Ascending aorta (tissue), 2 donors: ENCODE results near the gene WBP4. TPM values are rescaled to one million over a fixed set of nuclear protein-coding genes. Genes with fewer than 3 reads are reported as not detected.
"Not testable (repeated sequence)": the region's sequence is repeated elsewhere in the genome, so short reads cannot be mapped to it uniquely, and the experiment has no call there.

Experiments
- DNase-seq, 2 donors: peaks; one replicate each; pipeline ENCODE4 v3.0.0-alpha.2; 2019; ENCODE audit warnings: low spot score in 2 of 2
- H3K27ac ChIP-seq, 2 donors: fragments of 200-600 bp; sonication (generic); one replicate each; pipeline ENCODE4 v1.5.1; 2016 to 2017; ENCODE audit warnings: mild to moderate bottlenecking in 1 of 2
- H3K27me3 ChIP-seq: fragments of 200-600 bp; sonication (generic); one replicate; pipeline ENCODE4 v1.5.1; 2017
- H3K36me3 ChIP-seq, 2 donors: fragments of 200-600 bp; sonication (generic); one replicate each; pipeline ENCODE4 v1.5.1; 2016
- H3K4me1 ChIP-seq, 2 donors: fragments of 200-600 bp; sonication (generic); one replicate each; pipeline ENCODE4 v1.5.1; 2016 to 2017; ENCODE audit warnings: mild to moderate bottlenecking in 1 of 2
- H3K4me3 ChIP-seq, 2 donors: fragments of 200-600 bp; sonication (generic); one replicate each; pipeline ENCODE4 v1.5.1; 2016 to 2017; ENCODE audit warnings: mild to moderate bottlenecking in 1 of 2
- H3K9me3 ChIP-seq, 2 donors: fragments of 200-600 bp; sonication (generic); one replicate each; pipeline ENCODE4 v1.5.1; 2016
- intact Hi-C: fragments of 100-400 bp; cut with DNase I; formaldehyde crosslinking; loops from one replicate; pipeline ENCODE4 v1.15.1; 2023
- total RNA-seq: library from RNA; depleted of rRNA; stranded (reverse); fragments of >200 nt; gene quantifications from one replicate; pipeline ENCODE4 v1.1.0, GENCODE V29; 2016
- TF ChIP-seq, protein P1 (sequence below), 3 experiments: fragments of 200-600 bp in 2 of 3; fragments of 450-650 bp in 1 of 3; sonication (generic) in 2 of 3; IDR thresholded peaks; one replicate each; pipeline ENCODE4 v1.5.1; 2016 to 2019; ENCODE audit warnings: antibody characterized with exemption in 3 of 3, mild to moderate bottlenecking in 1 of 3, moderate library complexity in 1 of 3

Gene WBP4
- total RNA-seq, 1 donor from 2014 or later = 0.96 TPM

DNA sequence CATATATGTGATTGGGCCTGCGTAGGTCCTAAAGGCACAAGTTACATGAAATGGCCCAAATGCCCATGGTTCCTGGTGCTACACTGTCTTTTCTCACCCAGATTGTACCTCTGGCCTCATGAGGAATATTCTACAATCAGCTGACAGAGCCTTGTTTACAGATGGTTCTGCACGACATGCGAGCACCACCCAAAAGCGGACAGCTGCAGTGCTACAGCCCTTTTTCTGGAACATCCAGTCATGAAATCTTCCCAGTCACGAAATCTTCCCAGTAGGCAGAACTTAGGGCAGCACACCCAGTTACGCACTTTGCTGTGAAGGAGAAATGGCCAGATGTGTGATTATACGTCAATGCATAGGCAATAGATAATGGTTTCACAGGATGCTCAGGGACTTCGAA lies 34.5 kb upstream of the WBP4 start:
- no peaks in the 10 kb centered on the region for H3K9me3 ChIP-seq
- TF ChIP-seq, protein P1, sequence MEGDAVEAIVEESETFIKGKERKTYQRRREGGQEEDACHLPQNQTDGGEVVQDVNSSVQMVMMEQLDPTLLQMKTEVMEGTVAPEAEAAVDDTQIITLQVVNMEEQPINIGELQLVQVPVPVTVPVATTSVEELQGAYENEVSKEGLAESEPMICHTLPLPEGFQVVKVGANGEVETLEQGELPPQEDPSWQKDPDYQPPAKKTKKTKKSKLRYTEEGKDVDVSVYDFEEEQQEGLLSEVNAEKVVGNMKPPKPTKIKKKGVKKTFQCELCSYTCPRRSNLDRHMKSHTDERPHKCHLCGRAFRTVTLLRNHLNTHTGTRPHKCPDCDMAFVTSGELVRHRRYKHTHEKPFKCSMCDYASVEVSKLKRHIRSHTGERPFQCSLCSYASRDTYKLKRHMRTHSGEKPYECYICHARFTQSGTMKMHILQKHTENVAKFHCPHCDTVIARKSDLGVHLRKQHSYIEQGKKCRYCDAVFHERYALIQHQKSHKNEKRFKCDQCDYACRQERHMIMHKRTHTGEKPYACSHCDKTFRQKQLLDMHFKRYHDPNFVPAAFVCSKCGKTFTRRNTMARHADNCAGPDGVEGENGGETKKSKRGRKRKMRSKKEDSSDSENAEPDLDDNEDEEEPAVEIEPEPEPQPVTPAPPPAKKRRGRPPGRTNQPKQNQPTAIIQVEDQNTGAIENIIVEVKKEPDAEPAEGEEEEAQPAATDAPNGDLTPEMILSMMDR (IDR thresholded peaks at IDR 0.05) = no peak
- H3K36me3 ChIP-seq = no peaks in the 10 kb centered on the region
- no peaks in the 10 kb centered on the region for H3K27me3 ChIP-seq
- no peak for DNase-seq
- intact Hi-C loops = no loop called here
- no peak overlapping the region for H3K27ac ChIP-seq
- no peaks in the 10 kb centered on the region for H3K4me1 ChIP-seq
- H3K4me3 ChIP-seq = no peak overlapping the region

DNA sequence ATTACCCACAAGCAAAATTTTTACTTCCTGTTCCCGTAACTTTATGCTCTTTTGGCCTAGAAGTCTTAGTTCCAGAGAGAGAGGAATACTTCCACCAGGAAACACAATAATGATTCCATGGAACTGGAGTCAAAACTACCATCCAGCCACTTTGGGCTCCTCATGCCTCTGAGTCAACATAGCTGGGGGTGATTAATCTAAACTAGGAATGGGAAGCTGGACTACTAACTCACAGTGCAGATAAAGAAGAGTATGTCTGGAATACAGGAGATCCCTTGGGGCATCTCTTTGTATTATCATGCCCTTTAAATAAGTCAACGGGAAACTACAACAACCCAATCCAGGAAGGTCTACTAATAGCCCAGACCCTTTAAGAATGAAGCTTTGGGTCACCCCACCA lies 33.3 kb upstream of the WBP4 start:
- no peak overlapping the region for H3K4me3 ChIP-seq
- H3K4me1 ChIP-seq = no peaks in the 10 kb centered on the region
- no peaks in the 10 kb centered on the region for H3K9me3 ChIP-seq
- H3K27me3 ChIP-seq = no peaks in the 10 kb centered on the region
- no peak overlapping the region for H3K27ac ChIP-seq
- H3K36me3 ChIP-seq = no peaks in the 10 kb centered on the region
- TF ChIP-seq, protein P1 (IDR thresholded peaks at IDR 0.05) = no peak
- no peak for DNase-seq
- intact Hi-C loops = no loop called here

DNA sequence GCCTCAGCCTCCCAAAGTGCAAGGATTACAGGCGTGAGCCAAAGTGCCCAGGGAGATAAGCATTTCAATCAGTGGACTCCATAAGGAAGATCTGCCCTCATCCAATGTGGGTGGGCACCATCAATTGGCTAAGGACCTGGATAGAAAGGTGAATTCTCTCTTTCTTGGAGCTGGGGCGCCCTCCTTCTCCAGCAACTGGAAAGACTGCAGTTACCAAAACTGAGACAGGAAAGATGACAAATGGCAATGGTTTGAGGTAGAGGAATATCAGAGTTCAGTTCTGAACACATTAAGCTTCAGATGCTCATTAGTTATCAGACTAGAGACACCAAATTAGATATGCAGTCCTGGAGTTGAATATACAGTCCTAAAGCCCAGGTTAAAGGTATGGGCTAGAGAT lies 31.7 kb upstream of the WBP4 start:
- TF ChIP-seq, protein P1 (IDR thresholded peaks at IDR 0.05) = no peak
- no peak overlapping the region for H3K4me3 ChIP-seq
- no peaks in the 10 kb centered on the region for H3K27me3 ChIP-seq
- H3K9me3 ChIP-seq = no peaks in the 10 kb centered on the region
- H3K27ac ChIP-seq = no peak overlapping the region
- peaks cover 0 to 4% of the 10 kb centered on the region in 2 donors for H3K4me1 ChIP-seq
- no peaks in the 10 kb centered on the region for H3K36me3 ChIP-seq
- intact Hi-C loops = no loop called here
- DNase-seq = no peak

DNA sequence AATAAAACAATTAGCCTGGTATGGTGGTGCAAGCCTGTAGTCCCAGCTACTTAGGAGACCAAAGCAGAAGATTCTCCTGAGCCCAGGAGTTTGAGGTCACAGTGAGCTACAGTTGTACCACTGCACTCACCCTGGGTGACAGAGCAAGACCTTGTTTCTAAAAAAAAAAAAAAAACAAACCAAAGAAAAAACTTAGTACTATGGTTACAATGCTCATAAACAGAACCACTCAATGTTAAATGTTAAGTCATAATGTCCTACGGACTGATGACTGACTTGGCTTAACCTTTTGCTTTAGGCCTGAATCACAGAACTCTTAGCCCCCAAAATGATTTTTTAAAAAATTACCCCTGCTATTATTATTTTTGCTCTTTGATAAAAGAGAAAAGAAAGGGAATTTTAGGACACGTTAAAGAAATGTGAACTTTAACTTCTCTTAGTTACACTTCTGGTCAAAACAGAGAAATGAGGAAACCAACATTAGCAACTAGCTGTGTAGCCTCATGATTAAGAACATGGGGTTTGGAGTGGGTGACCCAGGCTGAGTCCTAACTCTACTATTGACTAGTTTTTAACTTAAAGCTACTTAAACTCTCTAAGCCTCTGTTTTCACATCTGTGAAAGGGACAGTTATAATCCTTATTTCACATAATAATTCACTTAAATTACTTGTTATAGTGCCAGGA lies 28.5 kb upstream of the WBP4 start:
- intact Hi-C loops = no loop called here
- Histone ChIP-seq H3K4me1 (peaks cover 0 to 4% of the 10 kb centered on the region in 2 donors), H3K9me3 (no peaks in the 10 kb centered on the region), H3K4me3 (no peak overlapping the region), H3K27ac (no peak overlapping the region), H3K36me3 (no peaks in the 10 kb centered on the region), H3K27me3 (no peaks in the 10 kb centered on the region)
- DNase-seq = no peak
- TF ChIP-seq, protein P1 (IDR thresholded peaks at IDR 0.05) = no peak

DNA sequence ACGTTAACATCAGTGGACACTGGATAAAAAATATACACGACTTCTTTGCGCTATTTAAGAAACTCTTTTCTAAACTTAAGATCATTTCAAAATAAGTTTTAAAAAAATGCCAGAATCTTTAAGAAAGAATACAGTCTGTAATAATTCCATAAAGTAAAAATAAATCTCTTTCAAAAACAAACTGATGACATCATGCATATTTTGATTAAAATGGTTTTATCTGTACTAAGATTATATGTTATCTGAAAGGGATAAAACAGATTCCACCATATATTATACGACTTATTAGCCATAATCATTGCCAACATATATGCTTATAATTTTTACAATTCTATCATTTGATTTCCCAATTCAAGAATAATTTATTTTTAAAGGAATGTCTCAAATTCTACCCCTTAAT lies 26.9 kb upstream of the WBP4 start:
- DNase-seq = no peak
- Histone ChIP-seq H3K4me3 (no peak overlapping the region), H3K36me3 (no peaks in the 10 kb centered on the region), H3K27me3 (no peaks in the 10 kb centered on the region), H3K9me3 (no peaks in the 10 kb centered on the region), H3K27ac (no peak overlapping the region), H3K4me1 (peaks cover 0 to 4% of the 10 kb centered on the region in 2 donors)
- TF ChIP-seq, protein P1 (IDR thresholded peaks at IDR 0.05) = no peak
- intact Hi-C loops = no loop called here

DNA sequence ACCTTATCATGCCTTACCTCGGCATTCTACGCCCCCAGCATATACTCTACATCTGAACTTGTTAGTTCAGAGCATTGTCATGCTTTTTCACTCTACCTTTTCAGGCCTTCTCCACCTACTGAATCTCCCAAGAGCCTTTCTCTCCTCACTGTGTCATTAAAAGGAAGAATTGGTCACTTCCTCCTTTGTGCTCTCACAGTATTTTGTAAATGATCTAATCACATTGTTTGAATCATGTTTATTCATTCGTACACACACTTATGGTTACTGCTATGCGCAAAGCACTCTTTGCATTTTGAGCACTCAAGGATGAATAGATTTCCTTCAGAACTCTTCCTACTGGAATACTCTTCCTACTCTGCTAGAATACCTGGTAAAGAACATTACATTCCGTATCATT lies 26.4 kb upstream of the WBP4 start:
- intact Hi-C loops = no loop called here
- Histone ChIP-seq H3K27ac (no peak overlapping the region), H3K4me1 (peaks cover 0 to 4% of the 10 kb centered on the region in 2 donors), H3K27me3 (no peaks in the 10 kb centered on the region), H3K4me3 (no peak overlapping the region), H3K9me3 (no peaks in the 10 kb centered on the region), H3K36me3 (no peaks in the 10 kb centered on the region)
- DNase-seq = no peak
- TF ChIP-seq, protein P1 (IDR thresholded peaks at IDR 0.05) = no peak

DNA sequence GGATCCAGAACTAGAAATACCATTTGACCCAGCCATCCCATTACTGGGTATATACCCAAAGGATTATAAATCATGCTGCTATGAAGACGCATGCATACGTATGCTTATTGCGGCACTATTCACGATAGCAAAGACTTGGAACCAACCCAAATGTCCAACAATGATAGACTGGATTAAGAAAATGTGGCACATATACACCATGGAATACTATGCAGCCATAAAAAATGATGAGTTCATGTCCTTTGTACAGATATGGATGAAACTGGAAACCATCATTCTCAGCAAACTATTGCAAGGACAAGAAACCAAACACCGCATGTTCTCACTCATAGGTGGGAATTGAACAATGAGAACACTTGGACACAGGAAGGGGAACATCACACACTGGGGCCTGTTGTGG lies 24.8 kb upstream of the WBP4 start:
- H3K27ac ChIP-seq, H3K9me3 ChIP-seq, intact Hi-C loops, H3K4me3 ChIP-seq, DNase-seq, H3K4me1 ChIP-seq, H3K36me3 ChIP-seq, H3K27me3 ChIP-seq: not testable (repeated sequence)
